Measurements from ENCODE around the gene EHHADH.
A peak's percentile ranks its signal among the peaks of the same experiment; 100 is the strongest.

EHHADH gene

GRCh38 chr3:185153861-185154629 is 99.8 kb downstream of the EHHADH start:
- no peak for DNase-seq
- no peak for TF ChIP-seq POLR2A (IDR thresholded peaks at IDR 0.05; ENCODE audit: low read length)
- no peak for TF ChIP-seq GATA1 (IDR thresholded peaks at IDR 0.05; ENCODE audit: low read depth, low read length)

GRCh38 chr3:185153171-185153771 is 100.6 kb downstream of the EHHADH start:
- DNase-seq, result peak; percentile 36 to 47

GRCh38 chr3:185152410-185153170 is 101.3 kb downstream of the EHHADH start, which contains the start of gene C3orf70:
Gene C3orf70 (minus strand): TSS chr3:185153060. CDS start chr3:185152823, 237 bp downstream.
- peak; percentile 55 to 66 for DNase-seq
- TF ChIP-seq POLR2A (IDR thresholded peaks at IDR 0.05; ENCODE audit: low read length), result no peak
- TF ChIP-seq GATA1 (IDR thresholded peaks at IDR 0.05; ENCODE audit: low read depth, low read length), result no peak

More at GRCh38 chr3:185153171-185153771, 100.6 kb downstream of the EHHADH start:
- TF ChIP-seq POLR2A (IDR thresholded peaks at IDR 0.05; ENCODE audit: low read length), result no peak
- no peak for TF ChIP-seq GATA1 (IDR thresholded peaks at IDR 0.05; ENCODE audit: low read depth, low read length)

- TF ChIP-seq GATA1 (IDR thresholded peaks at IDR 0.05; ENCODE audit: low read depth, low read length) (no peak), POLR2A (IDR thresholded peaks at IDR 0.05; ENCODE audit: low read length) (no peak)
- DNase-seq, result no peak
Observed at GRCh38 chr3:185151964-185152409, 101.9 kb downstream of the EHHADH start.

GRCh38 chr3:185151101-185151963 is 102.5 kb downstream of the EHHADH start:
- DNase-seq, result no peak
- TF ChIP-seq GATA1 (IDR thresholded peaks at IDR 0.05; ENCODE audit: low read depth, low read length), result no peak

- DNase-seq, result no peak
- TF ChIP-seq GATA1 (IDR thresholded peaks at IDR 0.05; ENCODE audit: low read depth, low read length), result no peak
- TF ChIP-seq POLR2A (IDR thresholded peaks at IDR 0.05; ENCODE audit: low read length), result no peak
Observed at GRCh38 chr3:185150561-185150960, 103.3 kb downstream of the EHHADH start.

GRCh38 chr3:185149591-185149990 is 104.3 kb downstream of the EHHADH start:
- TF ChIP-seq POLR2A (IDR thresholded peaks at IDR 0.05; ENCODE audit: low read length), result no peak
- no peak for DNase-seq

GRCh38 chr3:185145511-185145910 is 108.3 kb downstream of the EHHADH start:
- no peak for DNase-seq
- TF ChIP-seq GATA1 (IDR thresholded peaks at IDR 0.05; ENCODE audit: low read depth, low read length) (no peak), POLR2A (IDR thresholded peaks at IDR 0.05; ENCODE audit: low read length) (no peak)

- DNase-seq, result no peak
- TF ChIP-seq POLR2A (IDR thresholded peaks at IDR 0.05; ENCODE audit: low read length), result no peak
- TF ChIP-seq GATA1 (IDR thresholded peaks at IDR 0.05; ENCODE audit: low read depth, low read length), result no peak
Observed at GRCh38 chr3:185144784-185145183, 109.1 kb downstream of the EHHADH start.
